ENCODE results near the gene SLC22A23.
"Not testable (repeated sequence)": the region's sequence is repeated elsewhere in the genome, so short reads cannot be mapped to it uniquely, and the experiment has no call there.

SLC22A23 gene

GRCh38 chr6:3405182-3405518 lies 51.7 kb downstream of the SLC22A23 start:
- no peak for DNase-seq (ENCODE audit: low read depth)

GRCh38 chr6:3403238-3404173 lies 53.3 kb downstream of the SLC22A23 start:
- DNase-seq (ENCODE audit: low read depth), result no peak

- DNase-seq (ENCODE audit: low read depth), result no peak
Measured at GRCh38 chr6:3402310-3403237, 54.3 kb downstream of the SLC22A23 start.

- no peak for DNase-seq (ENCODE audit: low read depth)
Measured at GRCh38 chr6:3400162-3400561, 56.7 kb downstream of the SLC22A23 start.

- no peak for DNase-seq (ENCODE audit: low read depth)
Measured at GRCh38 chr6:3398755-3399696, 57.8 kb downstream of the SLC22A23 start.

- no peak for DNase-seq (ENCODE audit: low read depth)
Measured at GRCh38 chr6:3398165-3398562, 58.7 kb downstream of the SLC22A23 start.

GRCh38 chr6:3397229-3398164 lies 59.4 kb downstream of the SLC22A23 start:
- DNase-seq (ENCODE audit: low read depth), result no peak

GRCh38 chr6:3396503-3397180 lies 60.2 kb downstream of the SLC22A23 start:
- no peak for DNase-seq (ENCODE audit: low read depth)

GRCh38 chr6:3394671-3395070 lies 62.2 kb downstream of the SLC22A23 start:
- no peak for DNase-seq (ENCODE audit: low read depth)

GRCh38 chr6:3393836-3394202 lies 63.0 kb downstream of the SLC22A23 start:
- no peak for DNase-seq (ENCODE audit: low read depth)

GRCh38 chr6:3392930-3393835 lies 63.7 kb downstream of the SLC22A23 start:
- no peak for DNase-seq (ENCODE audit: low read depth)

- no peak for DNase-seq (ENCODE audit: low read depth)
Measured at GRCh38 chr6:3391902-3392458, 64.9 kb downstream of the SLC22A23 start.

- DNase-seq (ENCODE audit: low read depth), result no peak
Measured at GRCh38 chr6:3390698-3391097, 66.2 kb downstream of the SLC22A23 start.

GRCh38 chr6:3389390-3390167 lies 67.3 kb downstream of the SLC22A23 start:
- no peak for DNase-seq (ENCODE audit: low read depth)

- DNase-seq (ENCODE audit: low read depth), result no peak
Measured at GRCh38 chr6:3388786-3389185, 68.1 kb downstream of the SLC22A23 start.

- no peak for DNase-seq (ENCODE audit: low read depth)
Measured at GRCh38 chr6:3386374-3386857, 70.4 kb downstream of the SLC22A23 start.

- no peak for DNase-seq (ENCODE audit: low read depth)
Measured at GRCh38 chr6:3385660-3386151, 71.1 kb downstream of the SLC22A23 start.

GRCh38 chr6:3385181-3385580 lies 71.7 kb downstream of the SLC22A23 start:
- DNase-seq (ENCODE audit: low read depth), result not testable (repeated sequence)
